ENCODE data around the gene PHB1.

PHB1 gene

GRCh38 chr17:49383060-49383459, 31.6 kb downstream of the PHB1 start:
- TF ChIP-seq FOXM1 (IDR thresholded peaks at IDR 0.05; ENCODE audit: borderline replicate concordance, low read depth) = no peak
- TF ChIP-seq YY1 (IDR thresholded peaks at IDR 0.05; ENCODE audit: low read depth) = no peak
- no peak for TF ChIP-seq TEAD4 (IDR thresholded peaks at IDR 0.05)
- no peak for TF ChIP-seq CEBPB (IDR thresholded peaks at IDR 0.05)
- TF ChIP-seq USF1 (IDR thresholded peaks at IDR 0.05) = no peak
- TF ChIP-seq ZBTB7A (IDR thresholded peaks at IDR 0.05; ENCODE audit: low read depth) = no peak
- no peak for TF ChIP-seq TAF1 (IDR thresholded peaks at IDR 0.05; ENCODE audit: low read depth)
- TF ChIP-seq NFIC (IDR thresholded peaks at IDR 0.05) = no peak
- no peak for TF ChIP-seq REST (IDR thresholded peaks at IDR 0.05; ENCODE audit: low read depth)
- TF ChIP-seq EGR1 (IDR thresholded peaks at IDR 0.05) = no peak
- TF ChIP-seq TCF12 (IDR thresholded peaks at IDR 0.05; ENCODE audit: low read depth) = no peak
- TF ChIP-seq RAD21 (IDR thresholded peaks at IDR 0.05; ENCODE audit: low read depth) = no peak
- TF ChIP-seq CREB1 (IDR thresholded peaks at IDR 0.05; ENCODE audit: low read depth) = no peak
- TF ChIP-seq MAX (IDR thresholded peaks at IDR 0.05) = no peak
- no peak for TF ChIP-seq EP300 (IDR thresholded peaks at IDR 0.05; ENCODE audit: borderline replicate concordance)

- no peak for TF ChIP-seq TCF12 (IDR thresholded peaks at IDR 0.05; ENCODE audit: low read depth)
Observed at GRCh38 chr17:49382556-49382955, 32.1 kb downstream of the PHB1 start.

GRCh38 chr17:49381793-49382192, 32.9 kb downstream of the PHB1 start:
- TF ChIP-seq NFIC (IDR thresholded peaks at IDR 0.05) (no peak), REST (IDR thresholded peaks at IDR 0.05; ENCODE audit: low read depth) (no peak), CEBPB (IDR thresholded peaks at IDR 0.05) (no peak), TEAD4 (IDR thresholded peaks at IDR 0.05) (no peak), TCF12 (IDR thresholded peaks at IDR 0.05; ENCODE audit: low read depth) (no peak), USF1 (IDR thresholded peaks at IDR 0.05) (no peak), YY1 (IDR thresholded peaks at IDR 0.05; ENCODE audit: low read depth) (no peak), EGR1 (IDR thresholded peaks at IDR 0.05) (no peak), CREB1 (IDR thresholded peaks at IDR 0.05; ENCODE audit: low read depth) (no peak), FOXM1 (IDR thresholded peaks at IDR 0.05; ENCODE audit: borderline replicate concordance, low read depth) (no peak)

- TF ChIP-seq USF1 (IDR thresholded peaks at IDR 0.05) = no peak
- no peak for TF ChIP-seq ZBTB7A (IDR thresholded peaks at IDR 0.05; ENCODE audit: low read depth)
- TF ChIP-seq RAD21 (IDR thresholded peaks at IDR 0.05; ENCODE audit: low read depth) = no peak
Observed at GRCh38 chr17:49381033-49381432, 33.6 kb downstream of the PHB1 start.

- TF ChIP-seq FOXM1 (IDR thresholded peaks at IDR 0.05; ENCODE audit: borderline replicate concordance, low read depth) = no peak
- TF ChIP-seq TCF12 (IDR thresholded peaks at IDR 0.05; ENCODE audit: low read depth) = no peak
- TF ChIP-seq REST (IDR thresholded peaks at IDR 0.05; ENCODE audit: low read depth) = no peak
- TF ChIP-seq TAF1 (IDR thresholded peaks at IDR 0.05; ENCODE audit: low read depth) = no peak
- TF ChIP-seq TEAD4 (IDR thresholded peaks at IDR 0.05) = no peak
- TF ChIP-seq YY1 (IDR thresholded peaks at IDR 0.05; ENCODE audit: low read depth) = no peak
- no peak for TF ChIP-seq ZBTB7A (IDR thresholded peaks at IDR 0.05; ENCODE audit: low read depth)
- no peak for TF ChIP-seq NFIC (IDR thresholded peaks at IDR 0.05)
- no peak for TF ChIP-seq MAX (IDR thresholded peaks at IDR 0.05)
- TF ChIP-seq EP300 (IDR thresholded peaks at IDR 0.05; ENCODE audit: borderline replicate concordance) = no peak
- no peak for TF ChIP-seq CEBPB (IDR thresholded peaks at IDR 0.05)
- TF ChIP-seq USF1 (IDR thresholded peaks at IDR 0.05) = no peak
- no peak for TF ChIP-seq CREB1 (IDR thresholded peaks at IDR 0.05; ENCODE audit: low read depth)
- TF ChIP-seq RAD21 (IDR thresholded peaks at IDR 0.05; ENCODE audit: low read depth) = no peak
- no peak for TF ChIP-seq EGR1 (IDR thresholded peaks at IDR 0.05)
Observed at GRCh38 chr17:49379926-49380325, 34.8 kb downstream of the PHB1 start.

Measured in Ishikawa (cell line).